ENCODE measurements around the gene TMEM115.

GRCh38 chr3:50351323-50351697, 8.0 kb downstream of the TMEM115 start:
- TF ChIP-seq PAX8 (IDR thresholded peaks at IDR 0.05): no peak
- TF ChIP-seq EZH2 (IDR thresholded peaks at IDR 0.05; ENCODE audit: borderline replicate concordance, control insufficient read depth, low read depth, low read length): no peak
- no peak for TF ChIP-seq HCFC1 (IDR thresholded peaks at IDR 0.05; ENCODE audit: low read length)
- no peak for TF ChIP-seq CBFB (IDR thresholded peaks at IDR 0.05; ENCODE audit: low read depth)
- no peak for TF ChIP-seq SREBF2 (IDR thresholded peaks at IDR 0.05; ENCODE audit: low read length)
- no peak for TF ChIP-seq POU2F2 (IDR thresholded peaks at IDR 0.05; ENCODE audit: borderline replicate concordance, low read depth, low read length)
- no peak for TF ChIP-seq CTCF (IDR thresholded peaks at IDR 0.05 in 2 of 3, conservative IDR thresholded peaks at IDR 0.05 in 1 of 3; ENCODE audit: control insufficient read depth in 2 of 3, extremely low read depth in 1 of 3, insufficient read depth in 1 of 3, low read depth in 3 of 3, low read length in 3 of 3)
- TF ChIP-seq POLR2A (IDR thresholded peaks at IDR 0.05; ENCODE audit: low read depth, low read length): no peak
- TF ChIP-seq ATF3 (IDR thresholded peaks at IDR 0.05; ENCODE audit: borderline replicate concordance, extremely low read depth, low read depth, low read length): no peak
- no peak for TF ChIP-seq STAT1 (conservative IDR thresholded peaks at IDR 0.05)
- TF ChIP-seq EGR1 (IDR thresholded peaks at IDR 0.05; ENCODE audit: borderline replicate concordance in 1 of 2, low read depth in 2 of 2, low read length in 2 of 2): no peak
- no peak for TF ChIP-seq RAD51 (IDR thresholded peaks at IDR 0.05)
- no peak for TF ChIP-seq SP1 (IDR thresholded peaks at IDR 0.05; ENCODE audit: low read depth, low read length)
